NB4 (cell line): ENCODE measurements around the gene KCNJ12.
A peak's percentile ranks its signal among the peaks of the same experiment; 100 is the strongest.

Experiments
- DNase-seq: peaks from one replicate; pipeline ENCODE4 v3.0.0; 2010; ENCODE audit warnings: low read depth
- H3K4me3 ChIP-seq: one replicate; pipeline ENCODE4 v1.5.1; 2011; ENCODE audit warnings: mild to moderate bottlenecking, low read depth, low read length, moderate library complexity
- CTCF ChIP-seq: IDR thresholded peaks from one replicate; pipeline ENCODE4 v1.5.1; 2012; ENCODE audit warnings: low read depth, low read length
- MAX ChIP-seq: IDR thresholded peaks from 2 replicates; pipeline ENCODE4 v1.6.1; 2011; ENCODE audit warnings: low read depth, low read length
- MYC ChIP-seq: IDR thresholded peaks from 2 replicates; pipeline ENCODE4 v1.6.1; 2011; ENCODE audit warnings: low read depth, low read length
- POLR2A ChIP-seq: IDR thresholded peaks from 2 replicates; pipeline ENCODE4 v1.6.1; 2011; ENCODE audit warnings: mild to moderate bottlenecking; ENCODE audit not compliant: insufficient read length; ENCODE audit errors: extremely low read depth

Gene KCNJ12

GRCh38 chr17:21352221-21352980 is 23.8 kb upstream of the KCNJ12 start:
- DNase-seq: no peak
- TF ChIP-seq POLR2A: no peak
- no peak for TF ChIP-seq MYC
- no peak for TF ChIP-seq CTCF
- TF ChIP-seq MAX: no peak
- no peak overlapping the region for H3K4me3 ChIP-seq

- TF ChIP-seq CTCF (no peak), MAX (no peak), POLR2A (no peak), MYC (no peak)
- no peak for DNase-seq
- no peak overlapping the region for H3K4me3 ChIP-seq
These were observed 23.2 kb upstream of the KCNJ12 start for GRCh38 chr17:21352981-21353265.

- DNase-seq: peak; percentile 54
These were observed 22.7 kb upstream of the KCNJ12 start for GRCh38 chr17:21353326-21354010.

GRCh38 chr17:21354796-21355385 is 21.3 kb upstream of the KCNJ12 start:
- no peak overlapping the region for H3K4me3 ChIP-seq
- TF ChIP-seq MYC: no peak
- no peak for TF ChIP-seq CTCF
- no peak for TF ChIP-seq POLR2A
- TF ChIP-seq MAX: no peak
- DNase-seq: no peak

More at GRCh38 chr17:21353326-21354010, 22.7 kb upstream of the KCNJ12 start:
- H3K4me3 ChIP-seq: no peak overlapping the region
- no peak for TF ChIP-seq MYC
- TF ChIP-seq MAX: no peak
- TF ChIP-seq CTCF: no peak
- no peak for TF ChIP-seq POLR2A

- no peak overlapping the region for H3K4me3 ChIP-seq
- DNase-seq: no peak
- no peak for TF ChIP-seq MYC
- TF ChIP-seq POLR2A: no peak
- TF ChIP-seq MAX: no peak
- no peak for TF ChIP-seq CTCF
These were observed 20.6 kb upstream of the KCNJ12 start for GRCh38 chr17:21355586-21355985.
